ENCODE measurements around the gene RND3.

RND3 gene

DNA sequence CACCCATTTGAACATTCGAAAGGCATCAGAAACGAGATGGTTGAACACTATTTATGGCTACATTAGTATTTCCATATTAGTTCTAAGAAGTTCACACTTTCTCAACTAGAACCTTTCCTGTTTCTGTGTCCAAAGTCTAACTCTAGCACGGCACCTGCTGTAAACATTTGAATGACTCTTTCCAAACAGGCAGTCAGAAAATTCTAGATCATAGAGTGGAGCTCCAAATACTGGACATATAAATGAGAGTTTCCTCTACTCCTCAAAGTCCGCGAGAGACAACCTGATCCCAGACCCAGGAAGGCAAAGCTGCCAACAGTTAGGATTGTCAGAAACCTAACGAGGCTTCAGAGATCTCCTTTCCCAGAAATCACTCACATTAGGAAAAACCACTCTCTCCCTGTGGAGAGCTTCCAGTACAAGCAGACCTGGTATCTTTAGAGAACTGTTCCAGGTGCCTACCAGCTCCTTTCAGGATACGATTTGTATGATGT is 10.6 kb downstream of the RND3 start:
- DNase-seq (ENCODE audit: insufficient read length, low spot score) (no peak), FAIRE-seq (no peak)

DNA sequence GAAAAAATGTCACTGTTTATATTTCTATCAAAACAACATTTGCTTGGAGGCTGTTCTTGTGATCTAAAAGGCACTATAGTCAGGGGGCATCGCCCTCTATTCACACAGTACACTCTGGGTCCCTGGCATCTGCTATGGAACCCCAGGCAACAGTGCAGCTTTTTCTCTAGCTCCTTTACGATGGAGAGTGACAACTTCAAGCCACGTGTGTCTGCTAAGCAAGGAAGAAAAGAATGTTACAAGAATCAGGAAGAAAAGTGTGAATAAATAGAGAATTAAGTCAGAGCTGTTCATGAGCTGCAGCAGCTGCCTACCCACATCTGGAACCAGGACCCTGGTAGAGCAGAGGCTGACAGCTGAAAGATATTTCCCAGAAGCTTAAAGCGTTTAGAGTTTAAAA is 11.2 kb downstream of the RND3 start:
- FAIRE-seq (no peak), DNase-seq (ENCODE audit: insufficient read length, low spot score) (no peak)

DNA sequence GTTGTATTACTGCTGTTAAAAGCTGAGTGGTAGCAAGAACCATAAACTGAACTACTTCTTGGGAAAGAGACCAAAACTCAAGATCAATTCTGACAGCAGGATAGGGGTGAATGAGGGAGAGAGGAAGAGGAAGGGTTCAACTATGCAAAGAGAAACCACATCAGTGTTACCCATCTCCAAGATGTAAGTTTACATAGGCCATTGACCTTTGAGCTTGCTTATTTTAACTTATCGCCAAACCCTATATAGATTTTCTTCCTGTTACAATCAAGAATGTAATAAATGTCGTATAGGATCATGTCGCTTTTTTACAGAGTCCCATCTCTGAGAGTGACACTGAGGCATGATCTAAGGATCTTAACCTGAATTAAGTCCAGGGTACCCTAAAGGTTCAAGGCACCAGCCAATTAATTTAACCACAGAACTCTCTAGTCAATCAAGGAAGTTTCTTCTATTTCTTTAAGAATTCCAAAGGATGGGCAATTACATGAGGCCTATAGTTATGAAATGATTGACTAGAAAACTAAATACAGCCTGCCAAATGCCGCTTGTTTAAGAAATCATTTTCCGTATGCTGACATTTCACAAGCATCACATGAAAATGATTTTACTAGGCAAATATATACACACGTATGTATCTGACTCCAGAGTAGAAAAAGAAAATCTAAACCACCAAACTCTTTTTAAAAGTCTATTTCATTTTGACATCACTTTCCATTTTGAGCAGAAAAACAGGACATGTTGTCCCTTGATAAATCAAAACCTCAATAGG is 11.8 kb downstream of the RND3 start:
- FAIRE-seq: no peak
- DNase-seq (ENCODE audit: insufficient read length, low spot score): no peak

DNA sequence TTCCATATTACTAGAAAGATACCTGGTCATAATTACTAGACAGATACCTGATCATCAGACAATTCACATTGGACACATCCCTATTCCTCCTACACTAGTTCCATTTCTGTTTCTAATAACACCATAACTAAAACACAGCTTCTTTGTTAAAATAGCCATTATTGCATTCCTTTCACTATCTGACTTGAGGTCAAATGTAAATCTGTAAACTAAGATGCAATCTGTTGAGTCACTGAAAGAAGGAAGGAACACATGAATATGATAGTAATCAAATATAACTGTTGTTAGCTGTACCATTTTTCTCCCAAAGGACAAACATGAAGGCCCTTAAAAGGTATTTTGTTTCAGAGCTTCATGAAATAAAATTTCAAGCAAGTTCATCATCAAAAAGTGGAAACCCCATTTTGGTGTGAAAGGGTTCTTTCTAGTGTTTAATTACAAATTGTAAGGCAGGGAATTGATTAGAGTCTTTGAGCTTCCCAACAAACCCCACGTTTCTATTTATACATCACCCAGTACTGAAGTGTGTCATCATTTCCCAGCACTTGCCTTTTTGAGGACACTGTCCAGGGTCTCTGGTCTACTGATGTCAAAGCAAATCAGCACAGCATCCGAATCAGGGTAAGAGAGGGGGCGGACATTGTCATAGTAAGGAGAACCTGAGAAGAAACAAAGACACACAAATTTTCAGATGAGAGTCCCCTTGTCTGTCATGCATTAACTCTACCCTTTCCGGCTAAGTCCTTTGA is 13.0 kb downstream of the RND3 start:
- DNase-seq (ENCODE audit: insufficient read length, low spot score) (no peak), FAIRE-seq (no peak)

DNA sequence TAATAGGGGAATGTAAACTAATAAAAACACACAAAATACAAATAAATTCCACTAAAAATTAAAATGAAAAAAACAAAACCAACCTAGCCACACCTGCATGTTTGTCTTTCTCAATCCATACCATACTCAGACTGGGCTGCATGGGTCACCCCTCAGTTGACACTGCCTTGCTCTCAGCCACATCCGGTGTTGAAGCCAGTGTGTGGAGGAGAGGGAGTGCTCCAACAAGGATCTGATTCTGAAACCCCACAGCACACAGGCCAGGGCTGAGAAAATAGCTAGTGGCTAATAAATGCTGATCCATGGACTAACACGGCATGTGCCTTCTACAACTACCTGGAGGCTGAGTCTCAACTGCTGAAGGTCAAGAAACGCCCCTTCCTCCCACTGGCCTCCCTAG is 13.7 kb downstream of the RND3 start:
- FAIRE-seq (no peak), DNase-seq (ENCODE audit: insufficient read length, low spot score) (no peak)

DNA sequence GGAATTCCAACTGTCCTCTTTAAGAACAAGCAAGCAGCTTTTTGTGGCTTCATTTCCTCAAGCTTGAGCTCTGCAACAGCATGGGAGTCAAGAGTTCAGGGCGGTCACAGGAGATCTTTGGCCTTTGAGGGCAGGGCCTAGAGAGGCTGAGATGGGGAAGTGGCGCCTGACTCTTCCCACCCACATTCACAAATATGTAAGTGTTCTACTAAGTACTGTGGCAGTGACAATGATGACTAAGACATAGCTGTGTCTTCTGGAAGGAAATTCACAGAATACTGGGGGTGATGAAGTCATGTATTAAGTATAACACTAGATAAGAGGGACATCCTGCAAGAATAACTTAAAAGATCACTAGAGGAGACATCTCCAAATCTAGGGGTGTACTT is 15.0 kb downstream of the RND3 start:
- DNase-seq (ENCODE audit: insufficient read length, low spot score): no peak
- FAIRE-seq: no peak

DNA sequence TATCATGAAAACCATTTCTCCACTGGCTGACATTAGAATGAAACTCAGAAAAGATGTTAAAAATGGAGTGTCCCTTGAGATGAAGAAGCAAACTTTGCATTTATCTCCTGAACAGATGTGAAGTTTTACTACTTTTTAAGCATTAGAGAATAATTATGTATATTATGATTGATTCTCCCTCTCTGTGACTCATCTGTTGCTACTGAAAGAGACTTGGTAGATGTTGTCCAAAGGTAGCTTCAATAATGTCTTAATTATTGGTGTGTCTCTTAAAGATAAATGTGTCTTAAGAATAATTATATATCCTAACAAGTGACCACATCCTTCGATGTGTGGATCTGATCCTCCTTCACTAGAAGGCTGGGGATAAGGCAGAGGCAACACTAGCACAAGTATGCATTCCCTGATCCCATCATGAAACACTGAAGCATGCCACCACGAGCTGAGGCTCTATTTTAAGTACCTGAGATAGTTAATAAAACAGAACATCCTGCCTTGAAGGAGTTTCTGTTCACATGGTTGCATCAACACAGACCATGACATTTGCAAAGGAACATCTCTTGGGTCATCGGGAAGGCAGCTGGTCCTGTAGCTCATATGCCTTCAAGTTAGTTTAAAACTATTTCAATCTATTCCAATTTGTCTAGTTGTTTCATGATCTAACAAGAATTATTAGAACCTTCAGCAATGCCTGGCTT is 15.5 kb downstream of the RND3 start:
- no peak for FAIRE-seq
- DNase-seq (ENCODE audit: insufficient read length, low spot score): no peak

DNA sequence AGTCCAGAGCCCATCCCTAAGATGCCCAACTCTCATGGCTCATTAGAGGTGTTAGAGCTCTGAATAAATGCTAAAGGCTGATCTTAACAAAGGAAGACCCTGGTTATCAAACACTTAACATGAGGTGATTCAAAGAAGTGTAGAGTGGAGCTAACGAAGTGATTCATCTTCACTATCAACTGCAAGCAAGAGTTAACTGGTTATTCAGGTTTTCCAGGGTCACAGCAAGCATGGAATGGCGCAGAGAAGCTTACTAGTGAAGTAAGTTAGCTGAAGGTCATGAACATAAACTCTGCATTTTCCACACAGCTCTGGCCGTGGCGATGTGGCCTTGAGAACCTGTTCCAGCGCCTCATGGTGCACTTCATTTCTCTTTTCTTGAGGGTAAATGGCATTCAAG is 17.0 kb downstream of the RND3 start:
- no peak for DNase-seq (ENCODE audit: insufficient read length, low spot score)
- no peak for FAIRE-seq

DNA sequence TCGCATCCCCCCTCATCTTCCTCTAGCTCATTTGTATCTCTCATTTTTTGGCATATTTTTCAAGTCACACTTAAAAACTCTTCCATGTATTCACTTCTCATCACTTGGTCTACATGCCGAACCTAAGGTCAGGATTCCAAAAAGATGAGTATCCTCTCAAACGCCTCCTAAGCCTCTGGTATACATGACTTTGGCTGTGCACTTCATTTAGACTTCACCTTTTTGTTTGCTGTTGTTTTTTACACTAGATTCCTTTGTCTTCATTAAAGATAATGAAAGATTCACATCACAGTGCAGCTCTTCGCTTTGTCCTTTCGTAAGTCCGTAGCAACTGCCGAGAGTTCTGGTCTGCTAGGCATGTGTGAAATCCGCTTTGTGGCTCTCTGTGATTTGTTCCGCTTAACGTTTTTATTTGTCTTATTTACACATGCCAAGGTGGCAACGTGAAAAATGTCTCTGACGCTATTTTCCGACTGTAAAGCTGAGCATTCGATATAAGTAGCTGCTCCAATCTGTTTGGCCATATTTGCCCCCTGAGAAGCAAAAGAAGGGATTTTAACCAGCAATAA is 17.7 kb downstream of the RND3 start:
- DNase-seq (ENCODE audit: insufficient read length, low spot score): no peak
- FAIRE-seq: no peak

DNA sequence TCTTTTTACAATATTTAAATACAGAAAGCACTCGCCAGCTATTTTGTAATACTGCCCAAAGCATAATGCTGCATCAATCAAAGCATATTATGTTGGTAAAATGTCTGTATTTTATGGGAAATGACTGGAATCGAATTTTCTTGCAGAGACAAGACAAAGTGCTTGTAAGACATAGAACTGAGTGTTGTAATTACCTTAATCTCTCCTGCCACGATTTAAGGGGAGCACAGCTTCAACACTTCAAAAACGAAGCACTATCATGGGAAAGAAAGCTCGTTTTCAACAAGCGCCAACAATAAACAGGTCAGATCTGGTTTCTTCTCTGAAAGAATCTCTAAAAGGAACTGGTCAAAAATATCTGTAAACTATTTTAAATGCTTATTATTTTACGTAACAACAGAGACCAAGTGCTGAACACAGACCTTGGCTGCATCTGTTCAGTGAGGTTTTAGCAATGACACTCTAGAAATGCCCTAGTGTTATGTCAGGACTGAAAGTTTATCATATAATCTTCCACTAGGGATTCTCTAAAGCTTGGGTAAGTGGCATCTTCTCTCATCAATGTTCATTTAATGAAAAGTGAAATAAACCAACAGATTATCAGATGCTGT is 19.0 kb downstream of the RND3 start:
- no peak for FAIRE-seq
- DNase-seq (ENCODE audit: insufficient read length, low spot score): no peak

DNA sequence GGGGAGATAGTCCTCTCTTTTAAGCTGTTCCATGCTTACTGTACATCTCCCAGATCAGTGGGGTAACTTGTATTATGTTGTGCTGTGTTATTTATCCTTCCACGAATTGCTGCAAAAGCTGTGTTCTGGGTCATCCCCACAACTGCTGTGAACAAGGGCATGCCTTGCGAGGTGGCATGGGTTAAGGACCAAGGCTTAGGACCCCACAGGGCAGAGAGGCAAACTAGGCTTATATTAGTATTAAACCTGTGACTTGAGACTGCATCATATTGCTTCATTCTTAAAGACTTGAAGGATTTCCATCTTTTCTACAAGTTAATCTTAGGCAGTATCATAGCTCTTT is 19.9 kb downstream of the RND3 start:
- no peak for DNase-seq (ENCODE audit: insufficient read length, low spot score)
- no peak for FAIRE-seq

DNA sequence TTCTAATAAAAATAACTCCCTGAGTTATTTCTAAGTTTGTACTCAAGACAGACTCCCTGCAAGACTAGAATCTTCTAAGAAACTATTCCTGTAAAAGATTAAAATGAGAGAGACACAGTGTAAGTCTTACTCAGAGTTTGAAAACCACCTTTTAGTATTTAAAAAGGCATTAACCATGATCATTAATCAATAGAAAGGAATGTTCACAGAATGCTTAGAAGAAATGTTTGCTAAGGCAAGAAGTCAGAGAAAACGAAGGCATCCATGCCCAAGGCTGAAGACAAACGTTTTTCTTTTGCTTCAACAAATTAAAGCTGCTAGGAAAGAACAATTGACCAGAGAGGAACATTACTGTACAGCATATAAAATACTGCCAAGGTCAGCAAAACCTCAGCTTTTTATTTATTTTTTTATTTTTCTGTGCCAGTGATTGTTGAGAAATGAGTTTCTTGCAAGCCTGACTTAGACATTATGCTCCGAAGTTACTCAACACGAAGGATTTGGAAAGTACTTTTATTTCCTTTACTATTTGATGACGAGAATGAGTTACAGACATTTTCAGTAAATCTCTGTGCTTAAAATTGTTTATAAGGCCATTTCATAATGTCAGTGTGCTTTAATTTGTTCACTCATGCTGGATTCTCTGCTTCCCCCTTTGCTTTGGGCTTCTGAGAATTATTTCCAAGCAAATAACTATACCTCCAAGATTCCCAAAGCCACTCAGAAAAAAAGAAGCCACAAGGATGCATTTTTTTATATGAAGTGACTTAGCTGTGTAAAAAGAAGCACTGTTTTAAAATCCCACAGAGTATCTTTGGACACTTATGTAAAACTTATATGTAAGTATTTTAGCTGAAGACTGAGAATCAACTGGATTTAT is 20.5 kb downstream of the RND3 start:
- FAIRE-seq (peak; percentile 40), DNase-seq (ENCODE audit: insufficient read length, low spot score) (no peak)

DNA sequence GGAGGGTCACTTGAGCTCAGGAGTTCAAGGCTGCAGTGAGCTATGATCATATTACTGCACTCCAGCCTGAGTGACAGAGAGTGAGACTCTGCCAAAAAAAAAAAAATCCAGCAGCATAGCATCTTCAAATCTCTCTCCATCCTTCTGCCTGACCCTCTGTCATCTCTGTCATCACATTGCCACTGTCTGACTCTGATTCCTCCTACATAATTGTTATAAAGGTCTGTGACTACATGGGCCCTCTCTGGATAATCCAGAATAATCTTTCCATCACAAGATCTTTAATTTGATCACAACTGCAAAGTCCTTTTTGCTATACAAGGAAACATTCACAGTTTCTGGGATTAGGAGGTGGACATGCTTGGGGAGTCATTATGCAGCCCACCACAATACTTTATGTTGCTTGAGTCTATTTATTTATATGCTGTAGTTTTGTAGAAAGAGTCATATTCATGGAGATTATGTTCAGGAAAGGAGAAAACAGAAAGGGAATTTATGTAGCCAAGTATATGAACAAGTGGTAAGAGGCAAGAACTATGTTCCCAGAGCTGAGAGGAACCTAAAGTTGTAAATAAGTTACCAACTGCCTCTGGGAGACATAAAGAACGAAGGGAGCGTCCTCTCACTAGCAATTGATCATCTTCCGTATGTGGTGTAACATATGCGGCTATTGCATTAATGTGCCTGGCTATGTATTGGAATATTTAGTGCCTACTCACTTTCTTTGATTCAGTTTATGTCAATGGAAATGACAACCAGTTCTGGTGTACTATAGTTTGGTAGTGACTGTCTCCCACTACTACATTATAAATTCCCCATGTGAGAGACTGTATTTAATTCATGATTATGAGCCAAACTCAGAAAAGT is 21.5 kb downstream of the RND3 start:
- no peak for FAIRE-seq
- DNase-seq (ENCODE audit: insufficient read length, low spot score): no peak

DNA sequence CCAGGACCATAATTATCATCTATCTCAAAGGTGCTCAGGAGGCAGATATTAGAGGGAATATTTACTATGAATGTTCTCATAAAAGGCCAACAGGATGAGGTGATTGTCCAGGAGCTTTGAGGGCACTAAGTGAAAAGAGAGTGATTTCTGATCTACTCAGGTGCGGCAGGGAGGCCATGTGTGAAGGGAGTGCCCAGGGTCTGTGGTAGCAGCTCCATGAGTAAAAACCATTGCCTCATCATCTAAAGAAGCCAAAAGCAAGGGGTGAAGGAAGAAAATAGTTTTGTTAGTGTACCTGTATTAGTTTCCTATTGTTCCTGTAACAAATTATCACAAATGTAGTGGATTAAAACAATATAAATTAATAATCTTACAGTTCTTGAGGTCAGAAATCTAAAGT is 22.5 kb downstream of the RND3 start:
- DNase-seq (ENCODE audit: insufficient read length, low spot score) (no peak), FAIRE-seq (no peak)

DNA sequence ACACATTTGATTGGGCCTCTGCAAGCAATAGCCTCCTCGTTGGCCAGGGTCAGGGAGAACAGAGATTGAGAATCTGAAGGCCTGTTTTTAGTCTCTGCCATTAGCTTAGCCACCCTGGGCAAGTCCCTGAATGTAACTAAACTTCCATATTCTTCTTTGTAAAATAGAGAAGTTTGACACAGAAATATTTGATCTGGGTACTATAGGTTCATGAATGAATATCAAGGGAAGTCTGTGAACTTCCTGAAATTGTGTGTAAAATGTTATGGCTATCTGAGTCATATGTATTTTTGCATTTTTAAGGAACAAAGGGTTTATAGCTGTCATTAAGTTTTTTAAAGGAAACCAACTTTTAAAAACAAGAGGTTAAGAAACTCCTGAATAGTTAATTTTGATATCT is 23.2 kb downstream of the RND3 start:
- FAIRE-seq (no peak), DNase-seq (ENCODE audit: insufficient read length, low spot score) (no peak)

DNA sequence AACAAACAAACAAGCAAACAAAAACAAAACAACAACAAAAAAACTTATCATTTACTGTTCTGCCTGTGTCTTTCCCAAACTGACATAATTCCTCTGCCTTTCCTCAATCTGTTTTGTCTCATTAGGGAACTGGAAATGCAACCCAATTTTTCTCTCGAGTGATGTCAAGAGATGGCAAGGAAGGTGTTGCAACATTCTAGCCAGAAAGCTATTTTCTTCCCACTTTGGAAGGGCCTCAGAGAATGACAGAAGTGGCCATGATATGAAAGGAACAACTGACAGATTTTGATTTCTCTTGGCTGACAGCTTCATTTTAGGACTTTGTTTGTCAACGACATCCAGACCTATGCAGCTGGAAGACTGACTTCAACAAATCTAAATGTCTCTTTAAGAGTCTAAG is 24.7 kb downstream of the RND3 start:
- no peak for FAIRE-seq
- DNase-seq (ENCODE audit: insufficient read length, low spot score): no peak

DNA sequence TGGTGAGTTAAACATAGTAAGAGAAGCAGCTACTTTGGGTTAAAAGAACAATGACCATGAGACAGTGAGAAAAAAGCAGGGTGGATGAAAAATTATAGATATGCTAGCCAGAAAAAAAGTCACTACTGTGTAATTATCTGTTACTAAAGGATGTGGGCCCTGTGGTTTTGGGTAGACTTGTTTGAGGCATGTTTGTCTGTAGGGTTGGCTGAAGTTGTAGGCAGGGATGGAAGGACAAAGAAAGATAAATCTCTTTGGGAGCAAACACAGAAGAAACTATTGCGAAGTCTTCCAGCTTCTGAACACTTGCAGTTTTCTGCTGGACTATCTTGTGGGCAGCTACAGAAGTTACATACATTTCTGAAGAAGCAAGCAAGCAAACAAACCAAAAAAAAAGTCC is 28.2 kb downstream of the RND3 start:
- FAIRE-seq: no peak
- DNase-seq (ENCODE audit: insufficient read length, low spot score): no peak

DNA sequence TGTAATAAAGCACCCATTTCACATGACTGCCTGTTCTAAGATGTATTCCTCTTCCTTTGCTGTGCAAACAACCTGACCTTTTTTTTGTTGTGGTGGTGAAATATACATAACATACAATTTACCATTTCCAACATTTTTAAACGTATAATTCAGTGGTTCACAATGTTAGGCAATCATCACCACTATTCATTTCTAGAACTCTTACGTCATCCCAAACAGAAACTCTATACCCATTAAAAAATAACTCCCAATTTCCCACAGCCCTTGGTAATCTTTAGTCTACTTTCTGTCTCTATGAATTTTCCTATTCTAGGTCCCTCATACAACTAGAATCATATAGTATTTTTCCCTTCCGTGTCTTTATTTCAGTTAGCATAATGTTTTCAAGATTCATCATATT is 36.7 kb downstream of the RND3 start:
- DNase-seq (ENCODE audit: insufficient read length, low spot score) (no peak), FAIRE-seq (no peak)

DNA sequence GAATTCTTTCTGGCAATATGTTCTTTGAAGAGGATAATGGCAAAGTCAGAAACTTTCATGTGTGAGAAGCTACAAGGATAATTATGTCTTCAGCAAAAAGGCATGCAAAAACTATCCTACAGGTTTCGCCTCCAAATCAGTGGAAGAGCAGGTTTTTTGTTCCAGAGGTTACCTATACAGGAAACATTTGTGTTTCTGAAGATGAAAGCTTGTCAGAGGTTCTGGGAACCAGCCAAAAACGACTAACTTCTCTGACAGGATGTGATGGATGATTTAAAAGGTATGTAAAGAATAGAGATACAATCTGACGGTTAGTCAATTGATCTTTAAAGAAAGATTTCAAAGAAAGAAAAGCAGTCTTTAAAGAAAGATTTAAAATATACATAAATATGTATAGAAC is 37.6 kb downstream of the RND3 start:
- FAIRE-seq (no peak), DNase-seq (ENCODE audit: insufficient read length, low spot score) (no peak)

All from GM19239 (cell line).